Nephron progenitor cell (in vitro differentiated cells): ENCODE data around the gene SLC9C1.

ENCODE experiments used
- DNase-seq: peaks from one replicate; pipeline ENCODE4 v3.0.0; 2021
- H3K27ac Mint-ChIP-seq: 2 replicates; pipeline ENCODE4 v1.8.0; 2021; ENCODE audit warnings: mild to moderate bottlenecking, moderate library complexity, mixed read lengths
- H3K27me3 Mint-ChIP-seq: 2 replicates; pipeline ENCODE4 v1.8.0; 2021; ENCODE audit warnings: mild to moderate bottlenecking, low read depth, mixed read lengths; ENCODE audit not compliant: poor library complexity
- H3K36me3 Mint-ChIP-seq: 2 replicates; pipeline ENCODE4 v1.8.0; 2021; ENCODE audit warnings: low read depth, mixed read lengths
- H3K4me1 Mint-ChIP-seq: 2 replicates; pipeline ENCODE4 v1.8.0; 2021; ENCODE audit warnings: mixed read lengths
- H3K4me3 Mint-ChIP-seq: 2 replicates; pipeline ENCODE4 v1.8.0; 2021; ENCODE audit warnings: mild to moderate bottlenecking, moderate library complexity, mixed read lengths
- H3K9me3 Mint-ChIP-seq: 2 replicates; pipeline ENCODE4 v1.8.0; 2021; ENCODE audit warnings: mild to moderate bottlenecking, moderate library complexity, mixed read lengths
- TF ChIP-seq, protein P1 (sequence below): fragments of 200-600 bp; sonication (generic); IDR thresholded peaks from 2 replicates; pipeline ENCODE4 v1.5.0; 2021; ENCODE audit warnings: antibody characterized with exemption

Gene SLC9C1

DNA sequence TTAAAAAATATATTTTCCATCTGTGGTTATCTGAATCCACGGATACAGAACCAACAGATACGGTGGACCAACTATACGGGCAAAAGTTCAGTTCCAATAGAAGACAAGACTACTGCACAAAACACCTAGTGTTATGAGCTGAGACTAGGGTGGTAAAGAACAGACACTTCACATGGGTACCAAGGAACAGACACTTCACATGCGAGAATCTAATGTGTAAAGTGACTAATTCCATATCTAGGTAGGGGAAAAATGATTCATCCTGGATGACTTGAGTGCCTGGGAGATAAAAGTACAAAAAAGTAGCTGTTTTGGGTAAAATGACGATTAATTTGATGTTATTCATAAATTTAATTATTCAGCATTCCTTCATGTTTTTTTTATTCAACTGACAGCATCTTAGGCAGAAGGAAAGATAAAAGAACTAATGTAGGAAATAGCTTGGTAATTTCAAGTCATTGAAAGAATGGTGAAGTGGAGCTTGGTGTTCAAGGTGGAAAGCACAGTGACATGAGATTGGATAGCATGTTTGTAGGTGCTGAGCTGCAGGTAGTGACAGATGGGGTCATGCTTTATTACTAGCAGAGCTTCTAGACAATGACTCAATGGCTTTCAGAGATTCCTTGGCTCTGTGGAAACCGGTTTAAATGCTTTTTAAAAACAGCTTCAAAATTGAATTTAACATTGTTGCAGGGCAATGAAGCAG, 44.2 kb upstream of the SLC9C1 start:
- H3K27ac Mint-ChIP-seq = no peak overlapping the region
- peaks cover 45% of the 10 kb centered on the region for H3K4me1 Mint-ChIP-seq
- no peak overlapping the region for H3K4me3 Mint-ChIP-seq
- H3K27me3 Mint-ChIP-seq = no peaks in the 10 kb centered on the region
- peaks cover 12% of the 10 kb centered on the region for H3K9me3 Mint-ChIP-seq
- no peak for DNase-seq
- TF ChIP-seq, protein P1, sequence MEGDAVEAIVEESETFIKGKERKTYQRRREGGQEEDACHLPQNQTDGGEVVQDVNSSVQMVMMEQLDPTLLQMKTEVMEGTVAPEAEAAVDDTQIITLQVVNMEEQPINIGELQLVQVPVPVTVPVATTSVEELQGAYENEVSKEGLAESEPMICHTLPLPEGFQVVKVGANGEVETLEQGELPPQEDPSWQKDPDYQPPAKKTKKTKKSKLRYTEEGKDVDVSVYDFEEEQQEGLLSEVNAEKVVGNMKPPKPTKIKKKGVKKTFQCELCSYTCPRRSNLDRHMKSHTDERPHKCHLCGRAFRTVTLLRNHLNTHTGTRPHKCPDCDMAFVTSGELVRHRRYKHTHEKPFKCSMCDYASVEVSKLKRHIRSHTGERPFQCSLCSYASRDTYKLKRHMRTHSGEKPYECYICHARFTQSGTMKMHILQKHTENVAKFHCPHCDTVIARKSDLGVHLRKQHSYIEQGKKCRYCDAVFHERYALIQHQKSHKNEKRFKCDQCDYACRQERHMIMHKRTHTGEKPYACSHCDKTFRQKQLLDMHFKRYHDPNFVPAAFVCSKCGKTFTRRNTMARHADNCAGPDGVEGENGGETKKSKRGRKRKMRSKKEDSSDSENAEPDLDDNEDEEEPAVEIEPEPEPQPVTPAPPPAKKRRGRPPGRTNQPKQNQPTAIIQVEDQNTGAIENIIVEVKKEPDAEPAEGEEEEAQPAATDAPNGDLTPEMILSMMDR = no peak
- H3K36me3 Mint-ChIP-seq = peaks cover 64% of the 10 kb centered on the region

DNA sequence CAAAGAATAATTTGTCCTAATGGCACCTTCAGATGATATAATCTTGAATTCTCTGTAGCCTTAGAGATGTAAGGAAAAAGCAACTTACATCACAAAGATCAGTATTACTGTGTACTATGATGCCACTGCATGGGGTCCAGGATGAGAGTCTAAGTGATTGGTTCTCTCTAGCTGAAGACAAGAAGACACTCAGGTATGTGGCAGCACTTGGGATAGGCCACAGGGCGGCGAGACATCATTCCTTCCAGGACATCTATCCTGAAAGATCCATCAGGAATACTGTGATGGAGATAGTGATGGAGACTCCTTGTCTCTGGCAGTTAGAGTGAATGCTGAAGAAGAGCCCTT, 41.4 kb upstream of the SLC9C1 start:
- peaks cover 38% of the 10 kb centered on the region for H3K36me3 Mint-ChIP-seq
- peaks cover 52% of the 10 kb centered on the region for H3K4me1 Mint-ChIP-seq
- H3K4me3 Mint-ChIP-seq = peak overlapping the region; percentile 93
- no peaks in the 10 kb centered on the region for H3K9me3 Mint-ChIP-seq
- TF ChIP-seq, protein P1 = no peak
- H3K27me3 Mint-ChIP-seq = no peaks in the 10 kb centered on the region
- H3K27ac Mint-ChIP-seq = no peak overlapping the region
- no peak for DNase-seq

DNA sequence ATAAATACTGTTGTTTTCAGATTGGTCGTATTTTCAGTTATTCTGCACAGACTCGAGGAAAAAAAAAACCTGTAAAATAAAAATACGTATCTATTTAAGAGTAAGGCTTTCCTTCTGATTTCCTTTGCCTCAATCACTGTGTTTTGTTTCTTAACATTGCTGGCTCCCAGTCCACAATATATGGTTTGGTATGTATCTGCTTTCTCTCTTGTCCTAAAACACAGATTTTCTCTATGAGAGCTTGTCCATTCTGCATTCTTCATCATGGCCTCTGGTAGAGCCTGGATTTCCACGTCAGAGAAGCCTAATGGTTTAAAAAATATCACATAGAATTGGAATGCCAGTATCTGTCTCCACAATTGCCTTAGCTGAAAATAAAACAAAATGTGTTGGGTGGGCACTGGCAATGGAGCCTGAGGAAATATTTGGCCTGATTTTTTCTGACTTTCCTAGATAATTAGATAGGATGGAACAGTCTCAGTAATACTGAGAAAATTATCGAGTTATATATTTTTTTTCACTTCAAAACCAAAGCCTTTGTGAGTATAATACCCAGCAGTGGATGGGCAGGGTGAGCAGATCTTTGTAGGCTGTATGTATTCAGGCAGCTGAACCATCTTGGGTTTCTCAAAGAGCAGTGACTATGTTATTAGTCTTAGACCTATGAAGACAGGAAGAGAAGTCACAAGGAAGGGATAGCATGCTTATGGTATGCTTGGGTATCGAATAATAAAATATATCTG, 40.8 kb upstream of the SLC9C1 start:
- Mint-ChIP-seq H3K27me3 (no peaks in the 10 kb centered on the region), H3K9me3 (no peaks in the 10 kb centered on the region), H3K36me3 (peaks cover 34% of the 10 kb centered on the region), H3K27ac (no peak overlapping the region), H3K4me1 (peaks cover 52% of the 10 kb centered on the region), H3K4me3 (peak overlapping the region; percentile 93)
- TF ChIP-seq, protein P1 = no peak
- DNase-seq = no peak

DNA sequence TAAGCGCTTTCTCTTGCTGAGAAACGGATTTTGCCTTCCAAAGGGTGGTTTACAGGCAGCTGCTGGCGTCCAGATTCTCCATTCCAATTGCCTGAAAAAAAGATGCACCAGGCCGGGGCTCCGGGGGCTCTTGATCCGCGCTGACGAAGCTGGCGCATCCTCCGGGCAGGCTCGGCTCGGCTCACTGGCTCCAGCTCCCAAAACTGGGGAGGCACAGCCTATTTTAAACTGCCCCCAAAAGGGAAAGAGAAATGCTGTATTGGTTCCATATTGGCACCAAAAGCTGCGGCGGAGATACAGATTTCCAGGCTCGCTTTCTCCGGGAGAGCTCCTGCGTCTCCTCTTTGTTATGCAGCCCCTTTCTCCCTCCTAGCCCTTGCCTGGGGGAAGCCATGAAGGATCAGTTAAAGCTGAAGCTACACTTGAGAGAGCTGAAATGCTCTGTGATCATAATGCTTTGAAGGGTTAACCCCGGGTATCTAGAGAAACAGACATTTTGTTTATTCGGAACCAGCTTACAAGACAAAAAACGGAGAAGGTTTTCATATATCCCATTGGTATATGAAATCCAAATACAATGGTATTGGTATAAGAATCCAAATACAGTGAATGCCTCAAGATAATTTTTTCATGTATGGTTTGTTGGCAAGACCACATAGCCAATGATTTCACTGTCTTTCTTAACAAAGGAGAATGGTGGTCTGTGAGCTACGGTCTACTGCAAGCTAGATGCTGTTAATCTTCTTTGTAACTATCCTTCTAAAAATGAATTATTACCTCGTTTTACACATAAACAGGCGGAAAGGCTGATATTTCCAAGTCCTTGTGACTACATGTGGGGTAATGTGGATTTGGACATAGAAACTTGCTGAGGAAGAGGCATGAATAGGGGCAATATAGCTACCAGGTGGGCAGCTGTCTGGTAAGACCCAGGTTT, 39.6 kb upstream of the SLC9C1 start:
- Mint-ChIP-seq H3K9me3 (no peaks in the 10 kb centered on the region), H3K36me3 (peaks cover 26% of the 10 kb centered on the region), H3K4me3 (peak overlapping the region; percentile 93), H3K4me1 (peaks cover 52% of the 10 kb centered on the region), H3K27ac (peak overlapping the region; percentile 88), H3K27me3 (no peaks in the 10 kb centered on the region)
- TF ChIP-seq, protein P1 = no peak
- no peak for DNase-seq

DNA sequence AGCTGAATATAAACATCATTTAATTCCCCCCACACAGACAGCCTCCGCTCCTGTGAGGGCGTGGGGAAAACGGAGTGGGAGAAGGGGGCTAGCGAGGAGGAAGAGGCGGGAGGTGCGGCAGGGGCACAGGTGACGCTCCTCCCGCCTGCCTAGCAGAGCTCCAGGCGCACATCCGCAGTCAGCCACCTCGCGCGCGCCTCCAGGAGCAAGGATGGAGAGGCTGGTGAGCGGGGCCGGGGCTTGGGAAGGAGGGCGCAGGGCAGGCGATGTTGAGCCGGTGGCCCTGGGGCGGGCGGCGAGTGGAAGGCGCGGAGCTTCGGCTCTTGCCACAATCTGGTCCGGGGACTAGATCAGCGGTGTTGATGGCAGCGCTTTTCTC, 39.0 kb upstream of the SLC9C1 start, which contains the start of gene CD200:
Gene CD200, plus strand, starts transcription at position 155 of the 379 bp plus-strand sequence. Its CDS starts 57 bp downstream, at position 212.
- H3K27me3 Mint-ChIP-seq = no peaks in the 10 kb centered on the region
- H3K27ac Mint-ChIP-seq = peak within 1 kb of the TSS; percentile 88
- peaks cover 46% of the 10 kb centered on the region for H3K4me1 Mint-ChIP-seq
- H3K9me3 Mint-ChIP-seq = no peaks in the 10 kb centered on the region
- peaks cover 26% of the 10 kb centered on the region for H3K36me3 Mint-ChIP-seq
- peak within 1 kb of the TSS; percentile 93 for H3K4me3 Mint-ChIP-seq
- TF ChIP-seq, protein P1 = no peak
- peak; percentile 79 for DNase-seq
